IMR-90 (cell line): Measurements from ENCODE around the gene WNT11. TPM values are rescaled to one million over a fixed set of nuclear protein-coding genes. Genes with fewer than 3 reads are reported as not detected.

ENCODE experiments used
- ATAC-seq: fragments of 200-7000 bp; cut with Tn5 transposase; 2 replicates; pipeline ENCODE4 v1.9.1; 2020; ENCODE audit warnings: low read depth, mild to moderate bottlenecking, moderate library complexity
- BruUV-seq: library from RNA; stranded (reverse); fragments of 400-500 nt; replicated peaks from 2 replicates; lab custom pipeline; 2021; lab: Mats Ljungman, UMichigan
- CTCF ChIA-PET: fragments of 300-600 bp; formaldehyde crosslinking; extraction: SDS; loops from one replicate; lab custom pipeline; 2021; ENCODE audit warnings: antibody characterized with exemption; lab: Yijun Ruan, JAX
- POLR2A ChIA-PET: fragments of 300-600 bp; sonication (Branson Sonifier 250); formaldehyde crosslinking; loops from one replicate; lab custom pipeline; 2022; ENCODE audit warnings: antibody characterized with exemption; ENCODE audit not compliant: unreplicated experiment; lab: Charles Lee
- DNase-seq: peaks from one replicate; pipeline ENCODE4 v3.0.0; 2013
- H2AFZ ChIP-seq: replicated peaks from 2 replicates; pipeline ENCODE3; 2013; ENCODE audit warnings: low read length, mild to moderate bottlenecking; ENCODE audit not compliant: poor library complexity
- H2AK5ac ChIP-seq: 2 replicates; pipeline ENCODE4 v1.6.1; 2013; ENCODE audit warnings: low read depth, low read length, inconsistent platforms
- H2AK9ac ChIP-seq: replicated peaks from 2 replicates; pipeline ENCODE3; 2013; ENCODE audit warnings: mild to moderate bottlenecking, low read depth, low read length, moderate library complexity; ENCODE audit not compliant: poor library complexity
- H2BK120ac ChIP-seq: 2 replicates; pipeline ENCODE4 v1.6.1; 2013; ENCODE audit warnings: low read depth, low read length, inconsistent platforms
- H2BK15ac ChIP-seq: 3 replicates; pipeline ENCODE4 v1.6.1; 2013; ENCODE audit warnings: low read depth, low read length, inconsistent platforms
- H2BK20ac ChIP-seq: 2 replicates; pipeline ENCODE4 v1.6.1; 2013; ENCODE audit warnings: low read depth, mild to moderate bottlenecking, inconsistent platforms, low read length, moderate library complexity
- H2BK5ac ChIP-seq: 2 replicates; pipeline ENCODE4 v1.6.1; 2013; ENCODE audit warnings: mild to moderate bottlenecking, low read depth, low read length, inconsistent platforms; ENCODE audit not compliant: poor library complexity, severe bottlenecking
- H3K14ac ChIP-seq: replicated peaks from 2 replicates; pipeline ENCODE4 v1.6.1; 2013; ENCODE audit warnings: low read depth, low read length, inconsistent platforms
- H3K18ac ChIP-seq: 2 replicates; pipeline ENCODE4 v1.6.1; 2013; ENCODE audit warnings: low read depth, low read length, control low read depth
- H3K23ac ChIP-seq: 2 replicates; pipeline ENCODE4 v1.6.1; 2013; ENCODE audit warnings: low read depth, low read length, inconsistent platforms
- H3K27ac ChIP-seq: 2 replicates; pipeline ENCODE4 v1.5.1; 2013; ENCODE audit warnings: mild to moderate bottlenecking, control low read depth, low read length; ENCODE audit not compliant: insufficient read depth
- H3K27me3 ChIP-seq: 2 replicates; pipeline ENCODE4 v1.6.1; 2013; ENCODE audit warnings: low read length; ENCODE audit not compliant: control insufficient read depth, insufficient read depth
- H3K36me3 ChIP-seq: 2 replicates; pipeline ENCODE4 v1.6.1; 2013; ENCODE audit warnings: low read length, mixed read lengths; ENCODE audit not compliant: control insufficient read depth, insufficient read depth
- H3K4ac ChIP-seq: 2 replicates; pipeline ENCODE4 v1.6.1; 2013; ENCODE audit warnings: low read depth, low read length, inconsistent platforms
- H3K4me1 ChIP-seq: 2 replicates; pipeline ENCODE4 v1.6.1; 2013; ENCODE audit warnings: low read length, mixed read lengths; ENCODE audit not compliant: control insufficient read depth, insufficient read depth
- H3K4me2 ChIP-seq: 2 replicates; pipeline ENCODE4 v1.6.1; 2013; ENCODE audit warnings: low read depth, mild to moderate bottlenecking, control low read depth, low read length, moderate library complexity
- H3K4me3 ChIP-seq: 2 replicates; pipeline ENCODE4 v1.5.1; 2013; ENCODE audit warnings: low read depth, mild to moderate bottlenecking, control low read depth, low read length, moderate library complexity; ENCODE audit not compliant: insufficient read depth
- H3K56ac ChIP-seq: 2 replicates; pipeline ENCODE4 v1.6.1; 2013; ENCODE audit warnings: low read length, inconsistent platforms; ENCODE audit not compliant: insufficient read depth; ENCODE audit errors: extremely low read depth
- H3K79me1 ChIP-seq, 2 experiments: 2 replicates each; pipeline ENCODE4 v1.6.1; 2013; ENCODE audit warnings: low read length in 2 of 2, inconsistent platforms in 1 of 2, low read depth in 1 of 2
- H3K9ac ChIP-seq: 2 replicates; pipeline ENCODE4 v1.6.1; 2013; ENCODE audit warnings: low read depth, low read length, control low read depth
- H3K9me1 ChIP-seq: 2 replicates; pipeline ENCODE4 v1.6.1; 2013; ENCODE audit warnings: low read length, inconsistent platforms; ENCODE audit not compliant: insufficient read depth
- H3K9me3 ChIP-seq: 2 replicates; pipeline ENCODE4 v1.6.1; 2013; ENCODE audit warnings: low read length; ENCODE audit not compliant: control insufficient read depth, insufficient read depth
- H4K20me1 ChIP-seq: 2 replicates; pipeline ENCODE4 v1.6.1; 2013; ENCODE audit warnings: low read length, inconsistent platforms; ENCODE audit not compliant: insufficient read depth
- H4K5ac ChIP-seq: 2 replicates; pipeline ENCODE4 v1.6.1; 2013; ENCODE audit warnings: mild to moderate bottlenecking, low read depth, low read length, control low read depth
- H4K8ac ChIP-seq, 2 experiments: 2 replicates each; pipeline ENCODE4 v1.6.1; 2013; ENCODE audit warnings: low read depth in 2 of 2, low read length in 2 of 2, control low read depth in 1 of 2, inconsistent platforms in 1 of 2
- H4K91ac ChIP-seq: 2 replicates; pipeline ENCODE4 v1.6.1; 2013; ENCODE audit warnings: low read depth, low read length, inconsistent platforms; ENCODE audit not compliant: insufficient read depth
- BHLHE40 ChIP-seq: fragments of 150-350 bp; IDR thresholded peaks from 2 replicates; pipeline ENCODE4 v1.6.1; 2016; ENCODE audit warnings: mild to moderate bottlenecking, low read depth, low read length
- CHD1 ChIP-seq: IDR thresholded peaks from 2 replicates; pipeline ENCODE4 v1.6.1; 2012; ENCODE audit warnings: low read depth, low read length, improper control_type of control experiment
- CTCF ChIP-seq: conservative IDR thresholded peaks from 2 replicates; pipeline ENCODE4 v1.5.1; 2012; ENCODE audit warnings: mild to moderate bottlenecking, low read depth, low read length, improper control_type of control experiment
- FOS ChIP-seq: fragments of 150-350 bp; IDR thresholded peaks from 2 replicates; pipeline ENCODE4 v1.6.1; 2016; ENCODE audit warnings: low read depth, low read length
- MAFK ChIP-seq: IDR thresholded peaks from 2 replicates; pipeline ENCODE4 v1.6.1; 2012; ENCODE audit warnings: low read depth, low read length, improper control_type of control experiment
- MAZ ChIP-seq: IDR thresholded peaks from 2 replicates; pipeline ENCODE4 v1.6.1; 2012; ENCODE audit warnings: low read depth, mild to moderate bottlenecking, low read length, improper control_type of control experiment, moderate library complexity, borderline replicate concordance
- MXI1 ChIP-seq: IDR thresholded peaks from 2 replicates; pipeline ENCODE4 v1.6.1; 2012; ENCODE audit warnings: low read depth, mild to moderate bottlenecking, low read length, moderate library complexity, borderline replicate concordance
- POLR2A ChIP-seq: IDR thresholded peaks from 2 replicates; pipeline ENCODE4 v1.6.1; 2012; ENCODE audit warnings: mild to moderate bottlenecking, low read depth, low read length
- RCOR1 ChIP-seq: IDR thresholded peaks from 2 replicates; pipeline ENCODE4 v1.6.1; 2012; ENCODE audit warnings: mild to moderate bottlenecking, low read length, improper control_type of control experiment; ENCODE audit not compliant: insufficient replicate concordance
- SMC3 ChIP-seq: fragments of 150-350 bp; IDR thresholded peaks from 2 replicates; pipeline ENCODE4 v1.6.1; 2016; ENCODE audit warnings: low read depth, mild to moderate bottlenecking, antibody characterized with exemption, low read length, moderate library complexity
- USF2 ChIP-seq: fragments of 150-350 bp; IDR thresholded peaks from 2 replicates; pipeline ENCODE4 v1.6.1; 2017; ENCODE audit warnings: mild to moderate bottlenecking, antibody characterized with exemption, low read length, low read depth
- WGBS, 2 experiments: methylation state at CpG; one replicate each; pipeline versions ENCODE4 v1.1.5 to v1.1.7; 2013; ENCODE audit warnings: missing lambda C conversion rate in 2 of 2; ENCODE audit not compliant: insufficient read length in 1 of 2; ENCODE audit errors: extremely low coverage in 2 of 2; 5-methylcytosine and 5-hydroxymethylcytosine counted together
- dilution Hi-C: fragments of 300-500 bp; cut with HindIII; formaldehyde crosslinking; loops from one replicate; pipeline ENCODE4 v1.14.3; 2018; ENCODE audit warnings: low sequenced_read_pairs; ENCODE audit not compliant: unreplicated experiment
- in situ Hi-C: fragments of 300-500 bp; cut with MboI; formaldehyde crosslinking; loops from 3 replicates; pipeline ENCODE4 v1.14.3; 2019; ENCODE audit warnings: low sequenced_read_pairs, inconsistent platforms, mixed read lengths
- intact Hi-C: fragments of 100-400 bp; cut with micrococcal nuclease; formaldehyde crosslinking; loops from 2 replicates; pipeline ENCODE4 v1.10.0; 2022
- polyA plus RNA-seq, 3 experiments: library from polyadenylated mRNA; depleted of rRNA; stranded (reverse); fragments of >200 nt; gene quantifications; 2 replicates each; pipeline ENCODE4 v1.2.3, GENCODE V29; 2012; ENCODE audit warnings: low replicate concordance in 1 of 3
- total RNA-seq: library from RNA; depleted of rRNA; stranded (reverse); fragments of >200 nt; gene quantifications from 2 replicates; pipeline ENCODE4 v1.2.3, GENCODE V29; 2012
- TF ChIP-seq, protein P1 (sequence below): fragments of 150-350 bp; IDR thresholded peaks from 2 replicates; pipeline ENCODE4 v1.6.1; 2016; ENCODE audit warnings: low read depth, mild to moderate bottlenecking, low read length, moderate library complexity, borderline replicate concordance

WNT11 gene
- total and polyA plus RNA-seq, 2 of the 4 experiments (the other 2 are of a cell fraction): 0.10 TPM; not detected in 1

- ATAC-seq: no peak
- no TSS peak for BruUV-seq
- Histone ChIP-seq H2BK120ac (no peak overlapping the region), H3K79me1 (no peaks in the 10 kb centered on the region), H3K9ac (no peak overlapping the region), H2AFZ (no peak overlapping the region), H3K27me3 (peaks cover 43% of the 10 kb centered on the region), H3K9me3 (no peaks in the 10 kb centered on the region), H2BK20ac (no peak overlapping the region), H3K27ac (no peak overlapping the region), H3K4me2 (no peak overlapping the region), H3K4me1 (no peaks in the 10 kb centered on the region), H2AK5ac (no peak overlapping the region), H2BK5ac (no peak overlapping the region), H3K14ac (no peak overlapping the region), H3K9me1 (no peaks in the 10 kb centered on the region), H3K56ac (no peak overlapping the region), H3K23ac (no peak overlapping the region), H3K18ac (no peak overlapping the region), H4K8ac (no peak overlapping the region), H4K20me1 (no peaks in the 10 kb centered on the region), H3K4ac (no peak overlapping the region), H4K91ac (no peak overlapping the region), H4K5ac (no peak overlapping the region), H2AK9ac (no peak overlapping the region), H3K36me3 (no peaks in the 10 kb centered on the region), H2BK15ac (no peak overlapping the region), H3K4me3 (no peak overlapping the region)
- TF ChIP-seq RCOR1 (no peak), SMC3 (no peak), USF2 (no peak), POLR2A (no peak), MAZ (no peak), CTCF (no peak), FOS (no peak), CHD1 (no peak), BHLHE40 (no peak), MXI1 (no peak), MAFK (no peak)
- TF ChIP-seq, protein P1, sequence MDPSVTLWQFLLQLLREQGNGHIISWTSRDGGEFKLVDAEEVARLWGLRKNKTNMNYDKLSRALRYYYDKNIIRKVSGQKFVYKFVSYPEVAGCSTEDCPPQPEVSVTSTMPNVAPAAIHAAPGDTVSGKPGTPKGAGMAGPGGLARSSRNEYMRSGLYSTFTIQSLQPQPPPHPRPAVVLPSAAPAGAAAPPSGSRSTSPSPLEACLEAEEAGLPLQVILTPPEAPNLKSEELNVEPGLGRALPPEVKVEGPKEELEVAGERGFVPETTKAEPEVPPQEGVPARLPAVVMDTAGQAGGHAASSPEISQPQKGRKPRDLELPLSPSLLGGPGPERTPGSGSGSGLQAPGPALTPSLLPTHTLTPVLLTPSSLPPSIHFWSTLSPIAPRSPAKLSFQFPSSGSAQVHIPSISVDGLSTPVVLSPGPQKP: no peak
- no peak for DNase-seq
- dilution Hi-C loops (no loop called here), in situ Hi-C loops (no loop called here), intact Hi-C loops (no loop called here)
- POLR2A ChIA-PET: no interaction called here
- no CpG with 5 or more reads among the region's 8 CpGs for WGBS, 2 experiments
- CTCF ChIA-PET: no interaction called here
These were observed 32.6 kb downstream of the WNT11 start for GRCh38 chr11:76173663-76174062.
